GM12878 (cell line): ENCODE data around the gene MUL1. TPM values are rescaled to one million over a fixed set of nuclear protein-coding genes. Genes with fewer than 3 reads are reported as not detected.

ENCODE experiments used
- ATAC-seq: fragments of 200-7000 bp; cut with Tn5 transposase; 3 replicates; pipeline ENCODE4 v1.9.1; 2020; ENCODE audit warnings: mild to moderate bottlenecking, moderate library complexity
- BruUV-seq: library from RNA; stranded (reverse); fragments of 400-500 nt; replicated peaks from 2 replicates; lab custom pipeline; 2021; lab: Mats Ljungman, UMichigan
- CTCF ChIA-PET: fragments of 300-600 bp; sonication (Branson Sonifier 250); formaldehyde crosslinking; extraction: SDS; loops from one replicate; lab custom pipeline; 2021; ENCODE audit warnings: inconsistent platforms; lab: Yijun Ruan, JAX
- POLR2A ChIA-PET: fragments of 350-600 bp; formaldehyde crosslinking; extraction: SDS; loops from one replicate; lab custom pipeline; 2021; ENCODE audit warnings: inconsistent platforms; lab: Charles Lee
- RAD21 ChIA-PET: fragments of 300-600 bp; sonication (Branson Sonifier 250); formaldehyde crosslinking; loops from one replicate; lab custom pipeline; 2023; ENCODE audit warnings: antibody characterized with exemption; ENCODE audit not compliant: unreplicated experiment; lab: Charles Lee
- SMC1A ChIA-PET: fragments of 300-600 bp; sonication (Branson Sonifier 250); formaldehyde crosslinking; loops from one replicate; lab custom pipeline; 2023; ENCODE audit not compliant: unreplicated experiment, uncharacterized antibody; lab: Charles Lee
- DNase-seq: peaks from one replicate; pipeline ENCODE4 v3.0.0-alpha.2; 2011; ENCODE audit warnings: low read depth, low spot score
- FAIRE-seq: peaks from 3 replicates; lab custom pipeline; 2011; peaks lifted over from hg19 to GRCh38; lab: Jason Lieb, UNC
- H2AFZ ChIP-seq: 2 replicates; pipeline ENCODE4 v1.6.0; 2011; ENCODE audit warnings: low read depth, low read length, control low read depth; ENCODE audit not compliant: control insufficient read depth
- H3K27ac ChIP-seq: 2 replicates; pipeline ENCODE4 v1.5.1; 2011; ENCODE audit warnings: control low read depth; ENCODE audit not compliant: control insufficient read depth, insufficient read depth
- H3K27me3 ChIP-seq, 2 experiments: replicated peaks in 1 of 2; 2 replicates each; pipeline versions ENCODE4 v1.6.0 to v1.6.1; 2011; ENCODE audit warnings: low read length in 1 of 2; ENCODE audit not compliant: control insufficient read depth in 2 of 2, insufficient read depth in 2 of 2
- H3K36me3 ChIP-seq, 2 experiments: 2 replicates each; pipeline ENCODE4 v1.5.1; 2011; ENCODE audit warnings: low read length in 1 of 2; ENCODE audit not compliant: control insufficient read depth in 2 of 2, insufficient read depth in 2 of 2
- H3K4me1 ChIP-seq: 2 replicates; pipeline ENCODE4 v1.6.1; 2011; ENCODE audit warnings: mild to moderate bottlenecking, low read length, moderate library complexity, mixed read lengths; ENCODE audit not compliant: control insufficient read depth, insufficient read depth
- H3K4me2 ChIP-seq: 2 replicates; pipeline ENCODE4 v1.6.0; 2011; ENCODE audit warnings: control low read depth; ENCODE audit not compliant: control insufficient read depth, insufficient read depth
- H3K4me3 ChIP-seq: fragments of 200-600 bp; sonication (generic); 2 replicates; pipeline ENCODE4 v1.5.1; 2016
- H3K79me2 ChIP-seq: 2 replicates; pipeline ENCODE4 v1.6.0; 2011; ENCODE audit warnings: low read length; ENCODE audit not compliant: control insufficient read depth, insufficient read depth
- H3K9ac ChIP-seq: 2 replicates; pipeline ENCODE4 v1.8.0; 2011; ENCODE audit warnings: low read length, control low read depth, mixed read lengths; ENCODE audit not compliant: control insufficient read depth, insufficient read depth
- H3K9me3 ChIP-seq: replicated peaks from 3 replicates; pipeline ENCODE4 v1.5.1; 2011; ENCODE audit warnings: mild to moderate bottlenecking, low read length; ENCODE audit not compliant: control insufficient read depth, insufficient read depth
- H4K20me1 ChIP-seq: 2 replicates; pipeline ENCODE4 v1.6.0; 2011; ENCODE audit not compliant: control insufficient read depth, insufficient read depth
- ESRRA ChIP-seq: IDR thresholded peaks from 2 replicates; pipeline ENCODE4 v1.6.1; 2012; ENCODE audit warnings: mild to moderate bottlenecking, low read length, improper control_type of control experiment
- HDAC2 ChIP-seq: fragments of 200-600 bp; sonication (generic); IDR thresholded peaks from 2 replicates; pipeline ENCODE4 v1.6.1; 2017
- NFIC ChIP-seq: IDR thresholded peaks from 2 replicates; pipeline ENCODE4 v1.6.1; 2012; ENCODE audit warnings: low read depth, mild to moderate bottlenecking, inconsistent platforms, low read length, moderate library complexity
- NFYA ChIP-seq: IDR thresholded peaks from 2 replicates; pipeline ENCODE4 v1.6.1; 2011; ENCODE audit warnings: low read depth, mild to moderate bottlenecking, low read length, improper control_type of control experiment, borderline replicate concordance
- POLR2AphosphoS2 ChIP-seq: IDR thresholded peaks from 2 replicates; pipeline ENCODE4 v1.6.1; 2011; ENCODE audit warnings: low read depth, mild to moderate bottlenecking, low read length, improper control_type of control experiment, moderate library complexity
- POU2F2 ChIP-seq: IDR thresholded peaks from 3 replicates; pipeline ENCODE4 v1.6.1; 2011; ENCODE audit warnings: low read depth, mild to moderate bottlenecking, low read length, borderline replicate concordance
- RELA ChIP-seq: fragments of 450-650 bp; IDR thresholded peaks from 2 replicates; pipeline ENCODE4 v1.8.0; 2014; ENCODE audit warnings: borderline replicate concordance; ENCODE audit not compliant: partially characterized antibody
- SIX5 ChIP-seq: IDR thresholded peaks from 2 replicates; pipeline ENCODE4 v1.6.1; 2011; ENCODE audit warnings: mild to moderate bottlenecking, low read depth, low read length, moderate library complexity; ENCODE audit not compliant: severe bottlenecking
- YY1 ChIP-seq: IDR thresholded peaks from 2 replicates; pipeline ENCODE4 v1.6.1; 2011; ENCODE audit warnings: low read depth, mild to moderate bottlenecking, low read length
- WGBS: methylation state at CpG from one replicate; pipeline ENCODE4 v1.1.6; 2016; ENCODE audit warnings: low lambda C conversion rate; ENCODE audit not compliant: insufficient replicate concordance, insufficient coverage; ENCODE audit errors: missing lambda C conversion rate; 5-methylcytosine and 5-hydroxymethylcytosine counted together
- in situ Hi-C: fragments of 300-500 bp; cut with MboI; formaldehyde crosslinking; loops from 9 replicates; pipeline ENCODE4 v1.14.3; 2018; ENCODE audit warnings: mixed read lengths
- intact Hi-C: fragments of 100-400 bp; cut with micrococcal nuclease; formaldehyde crosslinking; loops from one replicate; pipeline ENCODE4 v1.14.2; 2022; ENCODE audit not compliant: unreplicated experiment
- polyA plus RNA-seq, 11 experiments: library from polyadenylated mRNA; depleted of rRNA in 4 of 11; unstranded in 6 of 11; stranded (reverse) in 5 of 11; fragments of >200 nt; fragmentation: Nextera tagmentation in 4 of 11; fragmentation: Illumina TruSeq in 1 of 11; extraction: Ambion mirVana in 4 of 11; extraction: Trizol in 1 of 11; gene quantifications; 1 replicate in 1 of 11; 2 replicates in 10 of 11; pipeline versions ENCODE4 v1.2.1 to v1.2.3, GENCODE V29; 2011 to 2016; ENCODE audit warnings: inconsistent platforms in 2 of 11, missing spikeins in 2 of 11, low read depth in 1 of 11
- total RNA-seq, 4 experiments: library from RNA; depleted of rRNA in 3 of 4; stranded (reverse); fragments of >200 nt in 3 of 4; fragmentation: Illumina TruSeq in 1 of 4; extraction: Trizol in 1 of 4; gene quantifications; 2 replicates each; pipeline versions ENCODE4 v1.2.1 to v1.2.3, GENCODE V29; 2013 to 2021
- TF ChIP-seq, protein P1 (sequence below): fragments of 450-650 bp; IDR thresholded peaks from 2 replicates; pipeline ENCODE4 v1.6.1; 2017; ENCODE audit warnings: antibody characterized with exemption, mild to moderate bottlenecking, moderate library complexity
- TF ChIP-seq, protein P2 (sequence below): fragments of 450-650 bp; IDR thresholded peaks from 2 replicates; pipeline ENCODE4 v1.6.1; 2016; ENCODE audit warnings: mild to moderate bottlenecking

The MUL1 gene
- total and polyA plus RNA-seq, 10 of the 15 experiments (the other 5 are each of a cell fraction or from before 2014, with no cell fraction given): 4.9 to 27.0 (median 15.5) TPM

DNA sequence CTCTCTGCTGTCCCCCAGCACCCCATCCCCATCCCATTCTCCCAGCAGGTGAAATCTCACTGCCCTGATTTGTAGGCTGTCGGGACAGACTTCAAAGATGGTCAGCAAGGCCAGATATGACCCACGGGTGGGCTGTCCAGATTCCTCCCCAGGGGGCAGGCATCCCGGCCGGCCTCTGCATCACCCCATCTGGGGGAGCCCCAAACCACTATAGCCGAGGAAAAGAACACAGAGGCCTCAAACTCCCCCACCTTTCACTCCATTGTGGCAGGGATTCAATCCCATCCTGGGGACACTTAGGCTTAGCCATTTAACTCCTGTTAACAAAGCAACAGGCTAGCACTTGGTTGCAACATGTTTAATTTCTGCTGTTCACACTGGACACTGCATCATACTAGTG lies 8.8 kb downstream of the MUL1 start:
- Histone ChIP-seq H3K9ac (no peak overlapping the region), H3K4me3 (no peak overlapping the region), H3K27ac (no peak overlapping the region), H3K27me3 (no peaks in the 10 kb centered on the region), H2AFZ (no peak overlapping the region), H3K36me3 (peaks cover 14 to 15% of the 10 kb centered on the region in 2 experiments; a peak in 3 of 4 replicates), H3K4me2 (no peak overlapping the region), H3K9me3 (no peaks in the 10 kb centered on the region), H3K79me2 (no peaks in the 10 kb centered on the region; the same call in 1 of the 2 replicates), H3K4me1 (no peaks in the 10 kb centered on the region), H4K20me1 (no peaks in the 10 kb centered on the region)
- FAIRE-seq: no peak
- WGBS: 94% methylated on average over 5 of the region's 5 CpGs
- RAD21 ChIA-PET: no interaction called here
- CTCF ChIA-PET: no interaction called here
- DNase-seq: no peak
- intact Hi-C loops: no loop called here
- in situ Hi-C loops: loop anchor here (10.0 kb wide), 1 partner anchor 584 kb away; no protein-coding TSS in a partner anchor
- no peak for ATAC-seq
- POLR2A ChIA-PET: no interaction called here
- no peak for TF ChIP-seq NFYA
- TF ChIP-seq ESRRA: no peak
- TF ChIP-seq, protein P1, sequence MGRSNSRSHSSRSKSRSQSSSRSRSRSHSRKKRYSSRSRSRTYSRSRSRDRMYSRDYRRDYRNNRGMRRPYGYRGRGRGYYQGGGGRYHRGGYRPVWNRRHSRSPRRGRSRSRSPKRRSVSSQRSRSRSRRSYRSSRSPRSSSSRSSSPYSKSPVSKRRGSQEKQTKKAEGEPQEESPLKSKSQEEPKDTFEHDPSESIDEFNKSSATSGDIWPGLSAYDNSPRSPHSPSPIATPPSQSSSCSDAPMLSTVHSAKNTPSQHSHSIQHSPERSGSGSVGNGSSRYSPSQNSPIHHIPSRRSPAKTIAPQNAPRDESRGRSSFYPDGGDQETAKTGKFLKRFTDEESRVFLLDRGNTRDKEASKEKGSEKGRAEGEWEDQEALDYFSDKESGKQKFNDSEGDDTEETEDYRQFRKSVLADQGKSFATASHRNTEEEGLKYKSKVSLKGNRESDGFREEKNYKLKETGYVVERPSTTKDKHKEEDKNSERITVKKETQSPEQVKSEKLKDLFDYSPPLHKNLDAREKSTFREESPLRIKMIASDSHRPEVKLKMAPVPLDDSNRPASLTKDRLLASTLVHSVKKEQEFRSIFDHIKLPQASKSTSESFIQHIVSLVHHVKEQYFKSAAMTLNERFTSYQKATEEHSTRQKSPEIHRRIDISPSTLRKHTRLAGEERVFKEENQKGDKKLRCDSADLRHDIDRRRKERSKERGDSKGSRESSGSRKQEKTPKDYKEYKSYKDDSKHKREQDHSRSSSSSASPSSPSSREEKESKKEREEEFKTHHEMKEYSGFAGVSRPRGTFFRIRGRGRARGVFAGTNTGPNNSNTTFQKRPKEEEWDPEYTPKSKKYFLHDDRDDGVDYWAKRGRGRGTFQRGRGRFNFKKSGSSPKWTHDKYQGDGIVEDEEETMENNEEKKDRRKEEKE: no peak
- no peak for TF ChIP-seq POLR2AphosphoS2
- no peak for TF ChIP-seq HDAC2
- TF ChIP-seq YY1: no peak
- TF ChIP-seq, protein P2, sequence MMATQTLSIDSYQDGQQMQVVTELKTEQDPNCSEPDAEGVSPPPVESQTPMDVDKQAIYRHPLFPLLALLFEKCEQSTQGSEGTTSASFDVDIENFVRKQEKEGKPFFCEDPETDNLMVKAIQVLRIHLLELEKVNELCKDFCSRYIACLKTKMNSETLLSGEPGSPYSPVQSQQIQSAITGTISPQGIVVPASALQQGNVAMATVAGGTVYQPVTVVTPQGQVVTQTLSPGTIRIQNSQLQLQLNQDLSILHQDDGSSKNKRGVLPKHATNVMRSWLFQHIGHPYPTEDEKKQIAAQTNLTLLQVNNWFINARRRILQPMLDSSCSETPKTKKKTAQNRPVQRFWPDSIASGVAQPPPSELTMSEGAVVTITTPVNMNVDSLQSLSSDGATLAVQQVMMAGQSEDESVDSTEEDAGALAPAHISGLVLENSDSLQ: no peak
- no peak for TF ChIP-seq SIX5
- no peak for TF ChIP-seq NFIC
- TF ChIP-seq RELA: no peak
- no peak for TF ChIP-seq POU2F2
- SMC1A ChIA-PET: interaction anchor here (0.7 kb wide), 1 partner anchor 30 kb away, joined by 3 read pairs; no protein-coding TSS in a partner anchor
- no TSS peak for BruUV-seq
